ENCODE results near the gene TNFRSF18. TPM values are rescaled to one million over a fixed set of nuclear protein-coding genes. Genes with fewer than 3 reads are reported as not detected.

The TNFRSF18 gene
- total RNA-seq, 2 experiments from 2014 or later = not detected

DNA sequence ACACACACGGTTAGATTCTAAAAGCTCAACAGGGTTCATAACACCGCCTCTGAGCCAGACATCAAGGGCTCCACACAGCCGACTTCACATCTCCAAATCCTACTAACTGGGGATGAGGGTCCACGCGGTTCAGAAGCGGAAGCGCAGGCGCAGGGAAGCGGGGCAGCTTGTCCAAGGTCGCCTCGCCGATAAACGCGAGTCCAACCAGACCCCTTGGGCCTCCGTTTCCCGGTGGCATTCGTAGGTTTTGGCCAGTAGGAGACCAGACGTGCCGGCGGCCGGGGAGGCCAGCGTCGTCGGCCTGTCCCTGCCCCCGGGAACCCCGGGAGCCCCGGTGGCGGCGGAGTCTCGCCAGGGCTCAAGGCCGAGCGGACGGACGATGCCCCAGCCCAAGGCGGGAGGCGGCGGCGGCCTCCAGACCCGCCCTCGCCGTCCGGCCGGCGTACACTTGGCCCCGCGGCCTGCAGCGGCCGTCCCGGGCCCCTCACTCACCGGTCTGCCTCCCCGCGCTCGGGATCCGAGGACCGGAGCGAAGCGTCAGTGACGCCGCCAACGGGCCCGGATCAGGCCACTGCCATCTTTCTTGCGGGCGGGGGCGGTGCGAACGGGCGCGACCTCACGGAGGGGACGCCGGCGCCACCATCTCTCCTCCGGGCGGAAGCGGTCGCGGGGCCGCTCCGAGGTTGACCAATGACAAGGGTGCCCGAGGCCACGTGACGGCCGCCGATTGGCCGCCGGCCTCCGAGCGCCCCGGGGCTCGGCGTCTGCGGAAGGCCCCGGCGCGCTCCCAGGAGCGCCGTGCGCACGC lies 25.2 kb upstream of the TNFRSF18 start, which contains the start of gene SDF4:
TSS of gene SDF4 (minus strand) at position 602 of the 808 bp plus-strand sequence. CDS start 3,229 bp downstream, outside the sequence.
- H4K20me1 ChIP-seq (ENCODE audit: insufficient read depth, low read length) = no peaks in the 10 kb centered on the region
- no peaks in the 10 kb centered on the region for H3K9me2 ChIP-seq (ENCODE audit: insufficient read depth, low read length)
- ChIA-PET CTCF (ENCODE audit: unreplicated experiment) (no interaction called here), POLR2A (interaction anchor here (0.5 to 1.0 kb wide), 3 partner anchors 92 to 247 kb away, joined by 3 to 8 read pairs (median 4); no protein-coding TSS in a partner anchor)
- intact Hi-C loops (cut with micrococcal nuclease; ENCODE audit: unreplicated experiment) = loop anchor here (1.0 to 10.0 kb wide), 3 partner anchors 76 to 197 kb away; partner anchors contain the start of genes ACAP3, C1orf159 and PUSL1
- H3K4me3 ChIP-seq (ENCODE audit: low read depth, low read length, poor library complexity, severe bottlenecking) = peak within 1 kb of the TSS; percentile 78
- H3K36me3 ChIP-seq (ENCODE audit: insufficient read depth, low read length) = peaks cover 34% of the 10 kb centered on the region
- H3K9me3 ChIP-seq (ENCODE audit: low read length) = no peaks in the 10 kb centered on the region
- H3K4me2 ChIP-seq (ENCODE audit: low read length) = peak within 1 kb of the TSS; percentile 99
- TF ChIP-seq, protein P1, sequence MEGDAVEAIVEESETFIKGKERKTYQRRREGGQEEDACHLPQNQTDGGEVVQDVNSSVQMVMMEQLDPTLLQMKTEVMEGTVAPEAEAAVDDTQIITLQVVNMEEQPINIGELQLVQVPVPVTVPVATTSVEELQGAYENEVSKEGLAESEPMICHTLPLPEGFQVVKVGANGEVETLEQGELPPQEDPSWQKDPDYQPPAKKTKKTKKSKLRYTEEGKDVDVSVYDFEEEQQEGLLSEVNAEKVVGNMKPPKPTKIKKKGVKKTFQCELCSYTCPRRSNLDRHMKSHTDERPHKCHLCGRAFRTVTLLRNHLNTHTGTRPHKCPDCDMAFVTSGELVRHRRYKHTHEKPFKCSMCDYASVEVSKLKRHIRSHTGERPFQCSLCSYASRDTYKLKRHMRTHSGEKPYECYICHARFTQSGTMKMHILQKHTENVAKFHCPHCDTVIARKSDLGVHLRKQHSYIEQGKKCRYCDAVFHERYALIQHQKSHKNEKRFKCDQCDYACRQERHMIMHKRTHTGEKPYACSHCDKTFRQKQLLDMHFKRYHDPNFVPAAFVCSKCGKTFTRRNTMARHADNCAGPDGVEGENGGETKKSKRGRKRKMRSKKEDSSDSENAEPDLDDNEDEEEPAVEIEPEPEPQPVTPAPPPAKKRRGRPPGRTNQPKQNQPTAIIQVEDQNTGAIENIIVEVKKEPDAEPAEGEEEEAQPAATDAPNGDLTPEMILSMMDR (conservative IDR thresholded peaks at IDR 0.05; ENCODE audit: low read length) = no peak
- TF ChIP-seq EZH2phosphoT487 (IDR thresholded peaks at IDR 0.05; ENCODE audit: borderline replicate concordance, low read depth, low read length) = no peak
- H3K79me2 ChIP-seq (ENCODE audit: insufficient read depth, low read depth, low read length) = peaks cover 54% of the 10 kb centered on the region
- H3K4me1 ChIP-seq (ENCODE audit: insufficient read depth, low read length, poor library complexity, severe bottlenecking) = peaks cover 28% of the 10 kb centered on the region
- BruUV-seq (replicated peaks) = no TSS peak
- H2AFZ ChIP-seq (ENCODE audit: low read length) = peak within 1 kb of the TSS; percentile 69
- peak within 1 kb of the TSS; percentile 43 for H3K27ac ChIP-seq (ENCODE audit: low read depth, low read length, poor library complexity, severe bottlenecking)
- DNase-seq (ENCODE audit: low spot score) = peak; percentile 97

DNA sequence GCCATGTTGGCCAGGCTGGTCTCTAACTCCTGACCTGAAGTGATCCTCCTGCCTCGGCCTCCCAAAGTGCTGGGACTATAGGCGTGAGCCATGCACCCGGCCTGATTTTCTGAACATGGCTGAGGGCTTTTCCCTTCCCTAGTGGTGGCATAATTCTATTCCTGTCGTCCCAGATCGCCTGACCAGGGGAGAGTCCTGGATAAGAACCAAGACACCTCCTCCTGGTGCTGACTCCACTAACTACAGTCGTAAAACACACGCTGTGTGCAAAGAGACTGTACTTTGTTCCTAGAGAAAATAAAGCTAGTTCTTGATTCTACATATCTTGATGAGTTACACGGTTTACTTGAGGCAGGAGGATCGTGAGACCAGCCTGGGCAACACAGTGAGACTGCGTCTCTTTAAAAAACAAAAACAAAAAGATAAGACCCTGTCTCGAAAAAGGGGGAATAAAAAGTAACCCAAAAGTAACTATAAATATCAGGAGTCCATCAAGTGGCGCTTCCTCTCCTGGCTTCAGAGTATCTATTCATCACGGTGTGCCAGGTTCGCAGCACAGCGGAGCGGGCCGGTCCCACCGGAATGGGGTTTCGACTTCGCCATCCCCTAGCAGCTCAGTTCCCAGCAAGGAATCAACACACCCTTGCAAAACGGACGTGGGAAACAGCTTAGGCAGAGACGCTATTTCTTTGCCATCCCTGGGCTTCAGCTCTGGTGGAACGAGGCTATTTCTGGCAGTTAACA lies 24.4 kb upstream of the TNFRSF18 start:
- ChIA-PET CTCF (ENCODE audit: unreplicated experiment) (no interaction called here), POLR2A (interaction anchor here (0.6 to 1.0 kb wide), 2 partner anchors 94 to 246 kb away, joined by 4 to 8 read pairs; no protein-coding TSS in a partner anchor)
- H3K79me2 ChIP-seq (ENCODE audit: insufficient read depth, low read depth, low read length) = peaks cover 54% of the 10 kb centered on the region
- peaks cover 28% of the 10 kb centered on the region for H3K4me1 ChIP-seq (ENCODE audit: insufficient read depth, low read length, poor library complexity, severe bottlenecking)
- H3K4me2 ChIP-seq (ENCODE audit: low read length) = peak overlapping the region; percentile 99
- no peak for DNase-seq (ENCODE audit: low spot score)
- H2AFZ ChIP-seq (ENCODE audit: low read length) = peak overlapping the region; percentile 69; the same call in 1 of the 2 replicates
- H3K9me2 ChIP-seq (ENCODE audit: insufficient read depth, low read length) = no peaks in the 10 kb centered on the region
- H3K36me3 ChIP-seq (ENCODE audit: insufficient read depth, low read length) = peaks cover 42% of the 10 kb centered on the region
- peak overlapping the region; percentile 78 for H3K4me3 ChIP-seq (ENCODE audit: low read depth, low read length, poor library complexity, severe bottlenecking)
- intact Hi-C loops (cut with micrococcal nuclease; ENCODE audit: unreplicated experiment) = loop anchor here (1.0 to 10.0 kb wide), 3 partner anchors 76 to 196 kb away; partner anchors contain the start of genes ACAP3 and PUSL1
- no peaks in the 10 kb centered on the region for H4K20me1 ChIP-seq (ENCODE audit: insufficient read depth, low read length)
- TSS peak; percentile 94 for BruUV-seq (replicated peaks)
- no peaks in the 10 kb centered on the region for H3K9me3 ChIP-seq (ENCODE audit: low read length)
- H3K27ac ChIP-seq (ENCODE audit: low read depth, low read length, poor library complexity, severe bottlenecking) = peak overlapping the region; percentile 43
- no peak for TF ChIP-seq EZH2phosphoT487 (IDR thresholded peaks at IDR 0.05; ENCODE audit: borderline replicate concordance, low read depth, low read length)
- TF ChIP-seq, protein P1 (conservative IDR thresholded peaks at IDR 0.05; ENCODE audit: low read length) = peak; percentile 31

All from OCI-LY7 (cell line).